ENCODE data around the gene LRRC51. TPM values are rescaled to one million over a fixed set of nuclear protein-coding genes. Genes with fewer than 3 reads are reported as not detected.

Gene LRRC51
- 7.8 to 9.8 TPM (median 9.1 TPM) in 5 replicates for total RNA-seq (2022; extraction: Qiagen RNA extraction; ENCODE audit: low read depth)

DNA sequence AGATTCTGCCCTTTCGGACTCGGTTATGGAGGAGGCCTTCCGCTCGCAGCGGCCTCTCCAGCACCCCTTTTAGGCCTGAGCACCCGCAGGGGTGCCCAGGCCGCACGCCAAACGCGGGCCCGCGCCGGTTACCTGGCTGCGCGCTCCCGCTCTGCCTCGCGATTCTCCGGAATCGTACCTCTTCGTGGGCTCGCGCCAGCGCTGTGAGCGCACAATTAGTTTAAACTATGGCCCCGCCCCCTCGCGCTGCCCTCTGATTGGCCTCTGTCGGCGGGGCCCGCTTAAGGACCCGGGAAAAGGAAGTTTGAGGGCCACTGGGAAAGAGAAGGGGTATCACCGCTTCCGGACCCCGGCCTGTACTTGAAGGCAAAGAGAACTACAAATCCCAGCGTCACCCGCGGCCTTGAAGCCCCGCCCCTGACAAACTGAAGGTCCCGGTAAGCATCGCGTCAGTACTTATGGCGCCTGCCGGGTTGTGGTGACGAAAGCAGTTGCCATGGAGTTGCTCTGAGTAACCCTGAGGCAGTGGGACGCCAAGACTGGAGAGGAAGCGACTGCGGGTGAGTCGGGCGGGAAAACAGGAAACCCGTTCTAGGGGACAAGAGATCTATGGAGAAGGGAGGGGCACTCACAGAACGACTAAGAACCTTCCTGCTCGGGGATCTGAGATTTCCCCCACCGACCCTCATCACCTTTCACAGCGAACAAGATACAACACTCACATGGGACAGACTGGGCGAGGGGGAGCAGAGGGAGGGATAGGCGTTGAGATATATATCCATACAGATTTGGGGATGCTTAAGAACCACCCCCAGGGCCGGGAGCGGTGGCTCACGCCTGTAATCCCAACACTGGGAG is at the start of gene LRRC51, which contains the start of gene NUMA1:
Gene LRRC51 (plus strand): TSS at position 525 of the 858 bp plus-strand sequence. CDS start 8,234 bp downstream, outside the sequence.
Gene NUMA1 (minus strand): TSS at position 217 of the 858 bp plus-strand sequence. CDS start 44,599 bp downstream, outside the sequence.

GRCh38 chr11:72102946-72103753 is 22.5 kb downstream of the LRRC51 start, which contains the start of gene LAMTOR1:
Gene LAMTOR1 (minus strand): TSS chr11:72103297. CDS start chr11:72103224, 73 bp downstream.

GRCh38 chr11:72105888-72106287 is 25.2 kb downstream of the LRRC51 start, which contains the start of gene TOMT:
Gene TOMT (plus strand): TSS chr11:72105924. CDS start chr11:72105952, 28 bp downstream.

DNA sequence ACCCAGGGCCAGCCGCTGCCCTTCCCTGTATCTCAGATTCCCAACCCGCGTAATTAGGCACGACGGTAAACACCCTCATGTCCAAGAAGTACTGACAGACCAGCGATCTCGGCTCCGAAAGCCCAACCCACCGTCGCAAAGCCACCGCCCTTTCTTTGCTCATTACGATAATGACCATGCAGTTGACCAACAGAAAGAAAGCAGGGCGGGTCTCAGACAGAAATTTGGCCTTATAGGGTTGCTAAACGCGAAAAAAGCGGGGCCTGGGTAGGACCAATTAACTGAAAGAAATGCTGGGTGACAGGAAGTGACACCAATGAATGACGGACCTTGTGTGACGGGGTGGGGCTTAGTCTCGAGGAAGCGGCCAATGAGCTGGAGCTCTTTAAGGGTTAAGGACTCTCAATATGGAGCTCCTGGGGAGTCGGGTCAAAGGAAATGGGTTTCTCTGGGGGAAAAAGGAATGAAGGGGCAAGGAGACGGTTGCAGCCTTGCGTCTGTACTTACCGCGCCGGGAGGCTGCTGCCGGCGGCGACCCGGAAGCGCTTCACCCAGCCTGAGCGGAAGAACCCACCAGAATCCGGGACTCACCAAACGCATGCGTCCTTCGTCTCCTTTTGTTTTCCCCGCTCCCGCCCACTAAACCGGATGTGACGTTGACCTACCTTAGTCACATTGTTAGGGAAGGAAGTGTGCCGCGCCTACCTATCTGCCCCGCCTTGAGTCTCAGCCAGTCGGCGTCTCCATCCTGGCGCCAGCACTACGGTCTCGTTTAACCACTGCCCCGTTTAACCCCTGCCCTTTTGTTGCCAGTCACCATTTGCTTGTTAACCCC is 31.7 kb downstream of the LRRC51 start, which contains the start of gene ANAPC15:
Gene ANAPC15 (minus strand): TSS at position 553 of the 835 bp plus-strand sequence. CDS start 1,419 bp downstream, outside the sequence.

DNA sequence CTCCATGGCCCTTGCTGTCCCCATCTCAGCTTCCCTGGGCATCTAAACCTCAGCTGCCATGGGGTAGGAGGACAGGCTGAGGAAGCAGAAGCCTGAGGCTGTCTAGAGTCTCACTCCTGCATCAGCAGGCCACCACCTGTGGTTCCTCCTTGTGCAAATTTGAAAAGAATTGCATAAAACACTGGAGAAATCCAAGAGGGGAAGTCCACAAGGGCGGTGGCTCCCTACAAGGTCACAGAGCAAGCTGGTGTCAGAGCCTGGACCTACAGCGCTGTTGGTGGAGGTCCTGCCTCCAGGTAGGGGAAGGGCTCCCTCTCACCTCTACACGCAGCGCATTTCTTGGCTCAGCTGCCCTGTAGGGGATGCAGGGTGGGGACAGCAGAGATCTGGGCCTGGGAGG is 54.8 kb downstream of the LRRC51 start, which contains the start of gene FOLR3:
Gene FOLR3 (plus strand): TSS at position 253 of the 400 bp plus-strand sequence. CDS start 228 bp downstream, outside the sequence.

Other genes starting within 250 kb of the LRRC51 start
- not detected in 5 replicates for gene DEFB108B, start 247.7 kb upstream of the LRRC51 start, total RNA-seq (2022; extraction: Qiagen RNA extraction; ENCODE audit: low read depth)
- gene DEFB131B, start 202.4 kb upstream of the LRRC51 start, total RNA-seq (2022; extraction: Qiagen RNA extraction; ENCODE audit: low read depth), result not detected in 5 replicates
- gene XNDC1N, start 152.3 kb upstream of the LRRC51 start, total RNA-seq (2022; extraction: Qiagen RNA extraction; ENCODE audit: low read depth), result 3.2 to 4.4 TPM (median 3.9 TPM) in 5 replicates
- gene RNF121, start 151.8 kb upstream of the LRRC51 start, total RNA-seq (2022; extraction: Qiagen RNA extraction; ENCODE audit: low read depth), result 56.5 to 61.4 TPM (median 59.3 TPM) in 5 replicates
- 3.8 to 5.8 TPM (median 5.1 TPM) in 5 replicates for gene IL18BP, start 81.9 kb upstream of the LRRC51 start, total RNA-seq (2022; extraction: Qiagen RNA extraction; ENCODE audit: low read depth)
- gene NUMA1, start 308 bp upstream of the LRRC51 start, total RNA-seq (2022; extraction: Qiagen RNA extraction; ENCODE audit: low read depth), result 62.5 to 80.7 TPM (median 71.1 TPM) in 5 replicates
- gene LAMTOR1, start 22.4 kb downstream of the LRRC51 start, total RNA-seq (2022; extraction: Qiagen RNA extraction; ENCODE audit: low read depth), result 131 to 154 TPM (median 137 TPM) in 5 replicates
- gene TOMT, start 25.1 kb downstream of the LRRC51 start, total RNA-seq (2022; extraction: Qiagen RNA extraction; ENCODE audit: low read depth), result not detected in 5 replicates
- 83.1 to 88.8 TPM (median 86.7 TPM) in 5 replicates for gene ANAPC15, start 31.8 kb downstream of the LRRC51 start, total RNA-seq (2022; extraction: Qiagen RNA extraction; ENCODE audit: low read depth)
- 0.18 TPM in 1 of 5 replicates, not detected in the others for gene FOLR3, start 54.9 kb downstream of the LRRC51 start, total RNA-seq (2022; extraction: Qiagen RNA extraction; ENCODE audit: low read depth)
- 0.10 to 0.11 TPM in 2 of 5 replicates, not detected in the others for gene FOLR1, start 111.3 kb downstream of the LRRC51 start, total RNA-seq (2022; extraction: Qiagen RNA extraction; ENCODE audit: low read depth)
- gene FOLR2, start 135.9 kb downstream of the LRRC51 start, total RNA-seq (2022; extraction: Qiagen RNA extraction; ENCODE audit: low read depth), result not detected in 5 replicates
- 56.8 to 87.6 TPM (median 76.2 TPM) in 5 replicates for gene INPPL1, start 143.9 kb downstream of the LRRC51 start, total RNA-seq (2022; extraction: Qiagen RNA extraction; ENCODE audit: low read depth)
- gene PHOX2A, start 163.3 kb downstream of the LRRC51 start, total RNA-seq (2022; extraction: Qiagen RNA extraction; ENCODE audit: low read depth), result not detected in 5 replicates

Data from A549 treated with DMSO at 1 μM for 4 hours (cell line).